ENCODE results near the gene KLF16. TPM values are rescaled to one million over a fixed set of nuclear protein-coding genes. Genes with fewer than 3 reads are reported as not detected.

The KLF16 gene
- total and polyA plus RNA-seq, 2 experiments from 2014 or later = 6.4 to 16.0 TPM

DNA sequence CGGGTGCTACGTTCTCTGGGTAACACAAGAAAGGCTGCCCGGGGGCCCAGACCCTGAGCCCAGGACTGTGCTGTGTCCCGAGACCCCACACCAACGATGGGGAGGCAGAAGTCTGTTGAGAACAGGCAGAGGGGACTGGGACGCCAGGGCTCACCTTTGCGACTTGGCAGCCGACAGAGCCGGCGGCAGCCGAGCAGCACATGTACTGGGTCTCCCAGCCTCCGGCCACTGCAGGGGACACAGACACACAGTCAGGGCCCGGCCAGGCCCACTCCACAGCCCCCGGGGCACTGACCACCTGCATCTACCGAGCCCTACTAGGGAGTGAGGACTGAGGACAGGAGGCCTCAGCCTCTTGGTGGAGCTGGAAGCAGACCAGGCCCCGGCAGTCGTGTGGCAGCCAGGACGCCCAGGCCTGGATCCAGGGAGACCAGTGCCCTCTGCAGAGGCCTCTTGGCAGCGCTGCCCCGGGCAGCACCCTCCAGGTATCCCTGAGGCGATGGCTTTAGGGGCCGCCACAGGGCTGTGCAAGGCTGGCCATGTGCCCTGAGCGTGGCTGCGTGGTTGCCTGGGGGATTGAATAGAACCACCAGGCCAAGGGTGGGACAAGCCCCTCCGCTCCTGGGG lies 45.7 kb downstream of the KLF16 start:
- 97% methylated on average over 25 of the region's 25 CpGs for WGBS (ENCODE audit: low lambda C conversion rate, missing lambda C conversion rate)

DNA sequence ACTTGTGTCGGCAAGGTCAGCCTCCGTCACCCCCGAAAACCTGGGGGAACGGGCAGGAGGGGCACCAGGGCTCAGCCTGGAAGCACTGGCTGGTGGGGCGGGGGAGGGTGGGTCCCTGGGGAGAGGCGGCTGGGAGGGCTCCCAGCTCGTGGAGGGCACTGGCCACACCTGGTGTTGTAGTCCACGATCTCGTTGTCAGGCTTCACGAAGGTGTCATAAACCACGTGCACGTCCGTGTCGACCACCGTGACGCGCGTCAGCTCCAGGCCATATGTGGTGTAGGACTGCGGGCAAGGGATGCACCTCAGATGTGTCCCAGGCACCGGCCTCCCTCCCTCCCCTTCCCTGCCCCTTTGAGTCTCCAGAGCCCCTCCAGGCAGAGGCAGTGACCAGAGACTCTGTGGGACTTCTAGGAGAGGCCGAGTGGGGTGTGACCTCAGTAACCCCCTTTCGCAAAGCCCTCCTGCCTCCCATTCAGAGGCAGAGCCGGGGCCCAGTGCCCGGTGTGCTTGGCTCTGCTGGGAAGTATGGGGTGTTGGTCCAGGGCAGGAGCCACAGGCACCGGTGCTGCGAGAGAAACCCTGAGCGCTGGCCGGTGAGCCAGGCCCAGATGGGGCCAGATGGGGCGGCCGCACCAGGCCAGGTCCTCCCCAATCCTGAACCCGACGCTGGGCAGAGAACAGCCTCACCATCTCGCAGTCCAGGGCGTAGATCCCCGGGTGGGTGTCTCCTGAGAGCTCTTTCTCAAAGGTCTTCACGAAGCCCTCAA lies 46.7 kb downstream of the KLF16 start:
- WGBS (ENCODE audit: low lambda C conversion rate, missing lambda C conversion rate) = 95% methylated on average over 26 of the region's 36 CpGs

More for the DNA sequence above, 45.7 kb downstream of the KLF16 start:
- H3K27me3 ChIP-seq = no peaks in the 10 kb centered on the region
- no peak for DNase-seq (ENCODE audit: low spot score)
- no peaks in the 10 kb centered on the region for H4K20me1 ChIP-seq (ENCODE audit: insufficient read depth, poor library complexity, severe bottlenecking)
- H3K4me1 ChIP-seq (ENCODE audit: insufficient read depth) = peaks cover 5% of the 10 kb centered on the region
- H2AFZ ChIP-seq = no peak overlapping the region
- H3K79me2 ChIP-seq = no peaks in the 10 kb centered on the region
- TF ChIP-seq, protein P1, sequence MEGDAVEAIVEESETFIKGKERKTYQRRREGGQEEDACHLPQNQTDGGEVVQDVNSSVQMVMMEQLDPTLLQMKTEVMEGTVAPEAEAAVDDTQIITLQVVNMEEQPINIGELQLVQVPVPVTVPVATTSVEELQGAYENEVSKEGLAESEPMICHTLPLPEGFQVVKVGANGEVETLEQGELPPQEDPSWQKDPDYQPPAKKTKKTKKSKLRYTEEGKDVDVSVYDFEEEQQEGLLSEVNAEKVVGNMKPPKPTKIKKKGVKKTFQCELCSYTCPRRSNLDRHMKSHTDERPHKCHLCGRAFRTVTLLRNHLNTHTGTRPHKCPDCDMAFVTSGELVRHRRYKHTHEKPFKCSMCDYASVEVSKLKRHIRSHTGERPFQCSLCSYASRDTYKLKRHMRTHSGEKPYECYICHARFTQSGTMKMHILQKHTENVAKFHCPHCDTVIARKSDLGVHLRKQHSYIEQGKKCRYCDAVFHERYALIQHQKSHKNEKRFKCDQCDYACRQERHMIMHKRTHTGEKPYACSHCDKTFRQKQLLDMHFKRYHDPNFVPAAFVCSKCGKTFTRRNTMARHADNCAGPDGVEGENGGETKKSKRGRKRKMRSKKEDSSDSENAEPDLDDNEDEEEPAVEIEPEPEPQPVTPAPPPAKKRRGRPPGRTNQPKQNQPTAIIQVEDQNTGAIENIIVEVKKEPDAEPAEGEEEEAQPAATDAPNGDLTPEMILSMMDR (IDR thresholded peaks at IDR 0.05; ENCODE audit: poor library complexity) = no peak
- no peak for TF ChIP-seq EZH2 (IDR thresholded peaks at IDR 0.05; ENCODE audit: borderline replicate concordance)
- TF ChIP-seq EZH2phosphoT487 (IDR thresholded peaks at IDR 0.05; ENCODE audit: low read depth, severe bottlenecking, unreplicated experiment) = no peak
- no peak overlapping the region for H3K4me2 ChIP-seq
- H3K9me2 ChIP-seq (replicated peaks; ENCODE audit: insufficient read depth) = no peaks in the 10 kb centered on the region
- no peaks in the 10 kb centered on the region for H3K36me3 ChIP-seq (replicated peaks; ENCODE audit: insufficient read depth, low read depth)
- H3K4me3 ChIP-seq = no peak overlapping the region
- H3K27ac ChIP-seq = no peak overlapping the region
- no peaks in the 10 kb centered on the region for H3K9me3 ChIP-seq (ENCODE audit: low read depth)

DNA sequence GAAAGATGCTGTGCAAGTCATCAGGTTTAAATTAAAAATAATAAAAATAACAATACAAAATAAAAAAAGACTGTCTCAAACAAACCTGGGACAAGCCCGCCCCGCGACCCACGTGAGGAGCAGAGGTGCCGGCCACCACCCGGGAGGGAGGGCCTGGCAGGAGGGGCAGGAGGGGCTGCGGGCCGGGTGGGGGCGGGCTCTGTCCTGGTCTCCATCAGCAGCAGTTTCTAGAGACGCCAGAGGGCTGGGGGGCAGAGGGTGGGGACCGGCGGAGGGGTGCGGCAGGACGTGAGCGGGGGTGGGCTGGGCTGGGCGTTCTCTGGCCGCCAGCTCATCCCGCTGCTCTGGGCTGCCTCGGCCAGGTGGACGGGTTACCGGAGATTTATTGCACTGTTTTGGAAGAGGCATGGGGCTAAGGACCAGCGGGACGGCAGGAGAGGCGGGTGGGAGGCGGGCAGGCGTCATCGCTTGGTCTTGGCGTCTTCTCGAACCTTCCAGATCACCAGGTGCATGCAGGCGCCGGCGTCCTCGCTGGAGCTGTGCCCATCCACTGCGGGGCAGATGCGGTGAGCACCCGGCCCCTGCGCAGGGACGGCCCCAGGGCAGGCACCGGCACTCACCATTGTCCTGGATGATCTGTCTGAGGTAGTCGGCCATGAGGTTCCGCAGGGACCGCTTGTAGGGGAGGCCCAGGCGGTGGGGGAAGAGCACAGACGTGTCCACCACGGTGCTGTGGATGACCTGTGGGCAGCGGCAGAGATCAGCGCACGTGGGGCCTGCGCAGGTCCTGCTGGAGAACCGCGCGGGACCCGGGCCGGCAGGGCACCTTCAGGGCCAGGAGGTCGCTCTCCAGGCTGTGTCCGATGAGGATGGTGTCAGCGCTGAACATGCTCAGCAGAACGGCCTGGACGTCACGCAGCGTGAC lies 47.5 kb downstream of the KLF16 start:
- Histone ChIP-seq H4K20me1 (ENCODE audit: insufficient read depth, poor library complexity, severe bottlenecking) (no peaks in the 10 kb centered on the region), H3K79me2 (no peaks in the 10 kb centered on the region), H3K4me1 (ENCODE audit: insufficient read depth) (peaks cover 5% of the 10 kb centered on the region), H3K36me3 (replicated peaks; ENCODE audit: insufficient read depth, low read depth) (no peaks in the 10 kb centered on the region), H3K4me3 (no peak overlapping the region), H2AFZ (no peak overlapping the region), H3K4me2 (no peak overlapping the region), H3K9me2 (replicated peaks; ENCODE audit: insufficient read depth) (no peaks in the 10 kb centered on the region), H3K27me3 (no peaks in the 10 kb centered on the region), H3K9me3 (ENCODE audit: low read depth) (no peaks in the 10 kb centered on the region), H3K27ac (no peak overlapping the region)
- TF ChIP-seq EZH2phosphoT487 (IDR thresholded peaks at IDR 0.05; ENCODE audit: low read depth, severe bottlenecking, unreplicated experiment) (no peak), EZH2 (IDR thresholded peaks at IDR 0.05; ENCODE audit: borderline replicate concordance) (no peak)
- TF ChIP-seq, protein P1 (IDR thresholded peaks at IDR 0.05; ENCODE audit: poor library complexity) = no peak
- WGBS (ENCODE audit: low lambda C conversion rate, missing lambda C conversion rate) = 90% methylated on average over 48 of the region's 61 CpGs
- DNase-seq (ENCODE audit: low spot score) = no peak

More for the DNA sequence above, 46.7 kb downstream of the KLF16 start:
- Histone ChIP-seq H4K20me1 (ENCODE audit: insufficient read depth, poor library complexity, severe bottlenecking) (no peaks in the 10 kb centered on the region), H3K27me3 (no peaks in the 10 kb centered on the region), H3K79me2 (no peaks in the 10 kb centered on the region), H2AFZ (no peak overlapping the region), H3K27ac (no peak overlapping the region), H3K4me1 (ENCODE audit: insufficient read depth) (peaks cover 5% of the 10 kb centered on the region), H3K4me3 (no peak overlapping the region), H3K4me2 (no peak overlapping the region), H3K36me3 (replicated peaks; ENCODE audit: insufficient read depth, low read depth) (no peaks in the 10 kb centered on the region), H3K9me3 (ENCODE audit: low read depth) (no peaks in the 10 kb centered on the region), H3K9me2 (replicated peaks; ENCODE audit: insufficient read depth) (no peaks in the 10 kb centered on the region)
- no peak for DNase-seq (ENCODE audit: low spot score)
- TF ChIP-seq, protein P1 (IDR thresholded peaks at IDR 0.05; ENCODE audit: poor library complexity) = no peak
- TF ChIP-seq EZH2 (IDR thresholded peaks at IDR 0.05; ENCODE audit: borderline replicate concordance) = no peak
- no peak for TF ChIP-seq EZH2phosphoT487 (IDR thresholded peaks at IDR 0.05; ENCODE audit: low read depth, severe bottlenecking, unreplicated experiment)

Data from hepatocyte (in vitro differentiated cells).